Measurements from ENCODE around the gene B2M.
A peak's percentile ranks its signal among the peaks of the same experiment; 100 is the strongest.
"Not testable (repeated sequence)": the region's sequence is repeated elsewhere in the genome, so short reads cannot be mapped to it uniquely, and the experiment has no call there.

The B2M gene

GRCh38 chr15:44698641-44699040 lies 12.7 kb upstream of the B2M start:
- no peak for DNase-seq (ENCODE audit: low read depth in 2 of 2)

GRCh38 chr15:44700676-44701075 lies 10.6 kb upstream of the B2M start:
- not testable (repeated sequence) for DNase-seq (ENCODE audit: low read depth in 2 of 2)

GRCh38 chr15:44705986-44706385 lies 5.3 kb upstream of the B2M start:
- no peak for DNase-seq (ENCODE audit: low read depth in 2 of 2)

GRCh38 chr15:44706401-44706800 lies 4.9 kb upstream of the B2M start:
- no peak for DNase-seq (ENCODE audit: low read depth in 2 of 2)

- no peak for DNase-seq (ENCODE audit: low read depth in 2 of 2)
Observed at GRCh38 chr15:44706946-44707636, 4.2 kb upstream of the B2M start.

- no peak for DNase-seq (ENCODE audit: low read depth in 2 of 2)
Observed at GRCh38 chr15:44710236-44711095, 851 bp upstream of the B2M start.

GRCh38 chr15:44711743-44712345 lies 527 bp downstream of the B2M start:
- no peak for DNase-seq (ENCODE audit: low read depth in 2 of 2)

GRCh38 chr15:44712346-44713005 lies 1.2 kb downstream of the B2M start:
- DNase-seq (ENCODE audit: low read depth in 2 of 2) = peak in 1 of 2 donors; percentile 40

- no peak for DNase-seq (ENCODE audit: low read depth in 2 of 2)
Observed at GRCh38 chr15:44713006-44713966, 2.0 kb downstream of the B2M start.

- no peak for DNase-seq (ENCODE audit: low read depth in 2 of 2)
Observed at GRCh38 chr15:44715142-44715796, 4.0 kb downstream of the B2M start.

- DNase-seq (ENCODE audit: low read depth in 2 of 2) = no peak
Observed at GRCh38 chr15:44715797-44716334, 4.5 kb downstream of the B2M start.

- no peak for DNase-seq (ENCODE audit: low read depth in 2 of 2)
Observed at GRCh38 chr15:44716983-44717602, 5.8 kb downstream of the B2M start.

- no peak for DNase-seq (ENCODE audit: low read depth in 2 of 2)
Observed at GRCh38 chr15:44718180-44718926, 7.0 kb downstream of the B2M start.

- DNase-seq (ENCODE audit: low read depth in 2 of 2) = no peak
Observed at GRCh38 chr15:44718927-44719292, 7.6 kb downstream of the B2M start.

- peak in 1 of 2 donors; percentile 46 for DNase-seq (ENCODE audit: low read depth in 2 of 2)
Observed at GRCh38 chr15:44719293-44719999, 8.1 kb downstream of the B2M start.

- not testable (repeated sequence) for DNase-seq (ENCODE audit: low read depth in 2 of 2)
Observed at GRCh38 chr15:44720000-44720435, 8.7 kb downstream of the B2M start.

GRCh38 chr15:44720460-44721176 lies 9.3 kb downstream of the B2M start:
- no peak for DNase-seq (ENCODE audit: low read depth in 2 of 2)

GRCh38 chr15:44722011-44722410 lies 10.7 kb downstream of the B2M start:
- no peak for DNase-seq (ENCODE audit: low read depth in 2 of 2)
